GM12892 (cell line): Measurements from ENCODE around the gene SIRPB1.

Experiments used
- POLR2A ChIP-seq: IDR thresholded peaks from 2 replicates; pipeline ENCODE4 v1.6.1; 2011; ENCODE audit warnings: low read depth, low read length, control low read depth
- POLR2AphosphoS5 ChIP-seq: IDR thresholded peaks from 2 replicates; pipeline ENCODE4 v1.6.1; 2011; ENCODE audit warnings: low read depth, low read length, control low read depth

DNA sequence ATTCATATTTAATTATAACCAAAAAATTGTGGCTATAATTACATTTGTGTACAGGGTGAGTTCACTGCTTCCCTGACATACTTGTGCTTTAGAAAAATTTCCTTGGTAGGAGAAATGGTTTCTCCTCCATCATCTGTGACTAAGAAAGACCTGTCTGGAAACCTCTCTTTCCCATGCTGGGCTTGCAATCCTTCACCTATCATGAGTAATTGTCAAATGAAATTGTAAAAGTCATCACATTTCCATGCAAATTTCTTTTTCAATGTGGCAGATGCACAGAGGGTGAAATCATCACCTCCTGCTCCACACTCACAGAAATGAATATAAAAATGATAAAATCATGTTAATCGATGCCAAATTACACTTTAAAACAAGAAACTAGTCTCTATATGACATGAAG lies 1.5 kb upstream of the SIRPB1 start:
- TF ChIP-seq POLR2A: no peak
- no peak for TF ChIP-seq POLR2AphosphoS5
